Measurements from ENCODE around the gene POGLUT2. TPM values are rescaled to one million over a fixed set of nuclear protein-coding genes. Genes with fewer than 3 reads are reported as not detected.

Gene POGLUT2
- total RNA-seq, 2 experiments from 2014 or later, result not detected

- Mint-ChIP-seq H3K4me1 (ENCODE audit: low read depth) (peaks cover 53% of the 10 kb centered on the region), H3K9me3 (no peaks in the 10 kb centered on the region), H3K27me3 (no peaks in the 10 kb centered on the region), H3K27ac (peak overlapping the region; percentile 100), H3K4me3 (peak overlapping the region; percentile 100), H3K36me3 (ENCODE audit: low read depth) (peaks cover 47% of the 10 kb centered on the region)
- H3K27ac ChIP-seq (ENCODE audit: low read depth in 1 of 2, low read length in 2 of 2), result peak overlapping the region; percentile 97 to 99
- peaks cover 8% of the 10 kb centered on the region for H3K36me3 ChIP-seq (ENCODE audit: insufficient read depth, low read length)
- TF ChIP-seq CTCF (IDR thresholded peaks at IDR 0.05), result no peak
- H3K9me3 ChIP-seq (ENCODE audit: control insufficient read depth in 1 of 2, insufficient read depth in 1 of 2, low read length in 2 of 2), result no peaks in the 10 kb centered on the region
- ChIA-PET CTCF (interaction anchor here (0.7 to 4.7 kb wide), 7 partner anchors 10 to 254 kb away, joined by 3 to 18 read pairs (median 6); partner anchors contain the start of genes TEX30 and TPP2), POLR2A (interaction anchor here (0.6 to 6.9 kb wide), 23 partner anchors 9 to 451 kb away, joined by 3 to 575 read pairs (median 4); partner anchors contain the start of genes BIVM, POGLUT2, TEX30 and TPP2)
- DNase-seq (peak; percentile 30 to 75 (median 45)), ATAC-seq (ENCODE audit: poor library complexity) (peak; percentile 57)
- H3K27me3 ChIP-seq (ENCODE audit: control insufficient read depth in 1 of 2, insufficient read depth in 2 of 2, low read length in 2 of 2), result no peaks in the 10 kb centered on the region
- peaks cover 32% of the 10 kb centered on the region for H3K4me1 ChIP-seq (ENCODE audit: insufficient read depth, low read length)
- peak overlapping the region; percentile 98 for H3K4me3 ChIP-seq (ENCODE audit: low read length)
- intact Hi-C loops (cut with DNase I, micrococcal nuclease), result loop anchor here (1.0 to 5.0 kb wide), 8 partner anchors 46 to 454 kb away; partner anchors contain the start of gene TPP2 (in 1 of the 2)
Measured at GRCh38 chr13:102846261-102847015, 47.7 kb upstream of the POGLUT2 start.

GRCh38 chr13:102845630-102846260 lies 47.0 kb upstream of the POGLUT2 start, which contains the start of gene ERCC5:
TSS of gene ERCC5 (plus strand) at chr13:102846032. CDS start at chr13:102846267, 235 bp downstream.
- Histone ChIP-seq H3K4me1 (ENCODE audit: insufficient read depth, low read length) (peaks cover 31% of the 10 kb centered on the region), H3K27me3 (ENCODE audit: control insufficient read depth in 1 of 2, insufficient read depth in 2 of 2, low read length in 2 of 2) (no peaks in the 10 kb centered on the region), H3K27ac (ENCODE audit: low read depth in 1 of 2, low read length in 2 of 2) (peak within 1 kb of the TSS; percentile 97 to 99), H3K36me3 (ENCODE audit: insufficient read depth, low read length) (peaks cover 8% of the 10 kb centered on the region), H3K9me3 (ENCODE audit: control insufficient read depth in 1 of 2, insufficient read depth in 1 of 2, low read length in 2 of 2) (no peaks in the 10 kb centered on the region), H3K4me3 (ENCODE audit: low read length) (peak within 1 kb of the TSS; percentile 98)
- POLR2A ChIA-PET, result interaction anchor here (0.6 to 6.9 kb wide), 28 partner anchors 10 to 451 kb away, joined by 3 to 575 read pairs (median 4); partner anchors contain the start of genes BIVM, POGLUT2, TEX30 and TPP2
- ATAC-seq (ENCODE audit: poor library complexity) (peak; percentile 69), DNase-seq (peak; percentile 91 to 98 (median 95))
- Mint-ChIP-seq H3K9me3 (no peaks in the 10 kb centered on the region), H3K27ac (peak within 1 kb of the TSS; percentile 100), H3K4me1 (ENCODE audit: low read depth) (peaks cover 52% of the 10 kb centered on the region), H3K27me3 (no peaks in the 10 kb centered on the region), H3K36me3 (ENCODE audit: low read depth) (peaks cover 46% of the 10 kb centered on the region), H3K4me3 (peak within 1 kb of the TSS; percentile 100)
- CTCF ChIA-PET, result interaction anchor here (0.8 to 4.7 kb wide), 6 partner anchors 25 to 254 kb away, joined by 3 to 18 read pairs (median 5); partner anchors contain the start of genes TEX30 and TPP2
- intact Hi-C loops (cut with DNase I, micrococcal nuclease), result loop anchor here (1.0 to 5.0 kb wide), 10 partner anchors 45 to 453 kb away; partner anchors contain the start of genes TEX30 (in 2 of the 2) and TPP2 (in 2 of the 2)
- peak; percentile 12 for TF ChIP-seq CTCF (IDR thresholded peaks at IDR 0.05)

- no peak for TF ChIP-seq CTCF (IDR thresholded peaks at IDR 0.05)
- POLR2A ChIA-PET, result interaction anchor here (0.6 to 6.9 kb wide), 23 partner anchors 10 to 450 kb away, joined by 3 to 575 read pairs (median 5); partner anchors contain the start of genes BIVM, POGLUT2, TEX30 and TPP2
- no peaks in the 10 kb centered on the region for H3K9me3 ChIP-seq (ENCODE audit: control insufficient read depth in 1 of 2, insufficient read depth in 1 of 2, low read length in 2 of 2)
- H3K36me3 Mint-ChIP-seq (ENCODE audit: low read depth), result peaks cover 42% of the 10 kb centered on the region
- H3K27me3 ChIP-seq (ENCODE audit: control insufficient read depth in 1 of 2, insufficient read depth in 2 of 2, low read length in 2 of 2), result no peaks in the 10 kb centered on the region
- peak overlapping the region; percentile 97 to 99 for H3K27ac ChIP-seq (ENCODE audit: low read depth in 1 of 2, low read length in 2 of 2)
- peak overlapping the region; percentile 100 for H3K4me3 Mint-ChIP-seq
- CTCF ChIA-PET, result interaction anchor here (0.8 to 4.7 kb wide), 6 partner anchors 25 to 253 kb away, joined by 3 to 18 read pairs (median 5); partner anchors contain the start of genes TEX30 and TPP2
- intact Hi-C loops (cut with DNase I, micrococcal nuclease), result loop anchor here (1.0 to 5.0 kb wide), 9 partner anchors 44 to 453 kb away; partner anchors contain the start of genes TEX30 (in 2 of the 2) and TPP2 (in 1 of the 2)
- H3K27me3 Mint-ChIP-seq, result no peaks in the 10 kb centered on the region
- H3K4me1 Mint-ChIP-seq (ENCODE audit: low read depth), result peaks cover 47% of the 10 kb centered on the region
- peak overlapping the region; percentile 98 for H3K4me3 ChIP-seq (ENCODE audit: low read length)
- peaks cover 26% of the 10 kb centered on the region for H3K4me1 ChIP-seq (ENCODE audit: insufficient read depth, low read length)
- DNase-seq (no peak), ATAC-seq (ENCODE audit: poor library complexity) (peak; percentile 51)
- no peaks in the 10 kb centered on the region for H3K9me3 Mint-ChIP-seq
- H3K36me3 ChIP-seq (ENCODE audit: insufficient read depth, low read length), result peaks cover 8% of the 10 kb centered on the region
- peak overlapping the region; percentile 100 for H3K27ac Mint-ChIP-seq
Measured at GRCh38 chr13:102845289-102845629, 46.5 kb upstream of the POGLUT2 start.
